Caco-2 (cell line): ENCODE results near the gene TUBB4B. TPM values are rescaled to one million over a fixed set of nuclear protein-coding genes. Genes with fewer than 3 reads are reported as not detected.
A peak's percentile ranks its signal among the peaks of the same experiment; 100 is the strongest.

Experiments used
- BruUV-seq: library from RNA; stranded (reverse); fragments of 400-500 nt; replicated peaks from 2 replicates; lab custom pipeline; 2021; lab: Mats Ljungman, UMichigan
- CTCF ChIA-PET: fragments of 300-600 bp; sonication (Branson Sonifier 250); formaldehyde crosslinking; loops from one replicate; lab custom pipeline; 2022; ENCODE audit warnings: antibody characterized with exemption; lab: Charles Lee
- POLR2A ChIA-PET: fragments of 300-600 bp; sonication (Branson Sonifier 250); formaldehyde crosslinking; loops from one replicate; lab custom pipeline; 2022; ENCODE audit warnings: antibody characterized with exemption; lab: Charles Lee
- DNase-seq, 2 experiments: peaks; one replicate each; pipeline versions ENCODE4 v3.0.0 to v3.0.0-alpha.2; 2020 to 2022
- H3K27me3 ChIP-seq: replicated peaks from 2 replicates; pipeline ENCODE4 v1.6.0; 2011; ENCODE audit warnings: low read length; ENCODE audit not compliant: control insufficient read depth, insufficient read depth
- H3K36me3 ChIP-seq: 2 replicates; pipeline ENCODE4 v1.5.1; 2011; ENCODE audit warnings: low read length; ENCODE audit not compliant: control insufficient read depth, insufficient read depth
- H3K4me1 ChIP-seq: fragments of 250-450 bp; sonication (Bioruptor Pico); 2 replicates; pipeline ENCODE4 v1.5.1; 2020; ENCODE audit warnings: mild to moderate bottlenecking
- H3K4me3 ChIP-seq: 2 replicates; pipeline ENCODE4 v1.5.1; 2011; ENCODE audit warnings: low read depth, mild to moderate bottlenecking, control low read depth, low read length
- H3K9me3 ChIP-seq: fragments of 250-450 bp; sonication (Bioruptor Pico); 2 replicates; pipeline ENCODE4 v1.5.1; 2020; ENCODE audit warnings: mild to moderate bottlenecking, moderate library complexity
- H3K27ac Mint-ChIP-seq: one replicate; pipeline ENCODE4 v1.8.0; 2022; ENCODE audit warnings: mixed read lengths; ENCODE audit not compliant: unreplicated experiment
- H3K27me3 Mint-ChIP-seq: one replicate; pipeline ENCODE4 v1.8.0; 2022; ENCODE audit warnings: mixed read lengths; ENCODE audit not compliant: insufficient read depth, unreplicated experiment
- H3K36me3 Mint-ChIP-seq: one replicate; pipeline ENCODE4 v1.8.0; 2022; ENCODE audit warnings: mild to moderate bottlenecking, mixed read lengths; ENCODE audit not compliant: insufficient read depth, unreplicated experiment
- H3K4me1 Mint-ChIP-seq: one replicate; pipeline ENCODE4 v1.8.0; 2022; ENCODE audit warnings: low read depth, mixed read lengths; ENCODE audit not compliant: unreplicated experiment
- H3K4me3 Mint-ChIP-seq: one replicate; pipeline ENCODE4 v1.8.0; 2022; ENCODE audit warnings: mild to moderate bottlenecking, moderate library complexity, mixed read lengths; ENCODE audit not compliant: unreplicated experiment
- H3K9me3 Mint-ChIP-seq: one replicate; pipeline ENCODE4 v1.8.0; 2022; ENCODE audit warnings: mixed read lengths; ENCODE audit not compliant: unreplicated experiment
- intact Hi-C: fragments of 100-400 bp; cut with micrococcal nuclease; formaldehyde crosslinking; loops from one replicate; pipeline ENCODE4 v1.10.0; 2022; ENCODE audit not compliant: unreplicated experiment
- total RNA-seq: library from RNA; stranded (reverse); gene quantifications from 2 replicates; pipeline ENCODE4 v1.2.3, GENCODE V29; 2022
- TF ChIP-seq, protein P1 (sequence below), 2 experiments: fragments of 200-600 bp in 1 of 2; IDR thresholded peaks; 1 replicate in 1 of 2; 2 replicates in 1 of 2; pipeline versions ENCODE4 v1.5.1 to v1.8.0; 2011 to 2022; ENCODE audit warnings: antibody characterized with exemption in 1 of 2, control low read depth in 1 of 2, inconsistent platforms in 1 of 2, low read depth in 1 of 2, low read length in 1 of 2, mild to moderate bottlenecking in 1 of 2, moderate library complexity in 1 of 2; ENCODE audit not compliant: insufficient read depth in 1 of 2, severe bottlenecking in 1 of 2, unreplicated experiment in 1 of 2

The TUBB4B gene
- total RNA-seq, 1 experiment from 2014 or later = 487 TPM

DNA sequence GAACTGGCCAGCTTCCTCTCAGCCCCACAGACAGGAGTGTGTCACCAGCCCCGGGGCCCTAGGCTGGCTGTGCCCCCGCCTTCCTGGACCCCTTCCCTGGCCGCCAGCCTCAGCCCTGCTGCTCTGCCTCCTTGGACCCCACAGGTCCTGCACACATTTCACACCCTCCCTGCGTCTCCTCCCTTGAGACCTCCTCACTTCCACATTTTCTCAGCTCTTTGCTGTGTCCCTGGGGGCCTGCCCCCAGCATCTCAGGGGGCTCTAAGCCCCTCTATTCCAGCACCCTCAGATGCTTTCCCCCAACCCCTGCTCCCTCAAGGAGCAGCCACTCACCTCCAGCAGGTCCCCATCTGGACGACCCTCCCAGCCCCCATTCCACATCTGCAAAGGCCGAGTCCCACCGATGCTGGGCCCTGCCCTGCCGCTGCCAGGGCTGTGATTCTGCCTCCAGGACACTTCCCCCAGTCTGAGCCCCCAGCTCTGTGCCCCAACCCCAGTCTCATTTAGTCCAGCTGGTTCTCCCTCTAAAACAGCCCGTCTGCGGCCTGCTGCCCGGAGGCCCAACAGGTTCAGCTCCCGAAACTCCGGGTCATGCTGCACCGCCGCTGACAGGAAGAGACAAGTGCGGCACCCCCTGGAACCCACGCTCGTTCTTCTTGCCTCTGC, 6.2 kb upstream of the TUBB4B start:
- Mint-ChIP-seq H3K4me1 (peaks cover 6% of the 10 kb centered on the region), H3K27ac (peak overlapping the region; percentile 21), H3K36me3 (peaks cover 15% of the 10 kb centered on the region), H3K9me3 (no peaks in the 10 kb centered on the region), H3K4me3 (no peak overlapping the region), H3K27me3 (no peaks in the 10 kb centered on the region)
- Histone ChIP-seq H3K4me1 (peaks cover 31% of the 10 kb centered on the region), H3K4me3 (no peak overlapping the region), H3K36me3 (no peaks in the 10 kb centered on the region), H3K27me3 (no peaks in the 10 kb centered on the region), H3K9me3 (no peaks in the 10 kb centered on the region)
- ChIA-PET CTCF (interaction anchor here (1.5 kb wide), 1 partner anchor 46 kb away, joined by 4 read pairs; the partner anchor contains the start of gene SSNA1), POLR2A (no interaction called here)
- TF ChIP-seq, protein P1, sequence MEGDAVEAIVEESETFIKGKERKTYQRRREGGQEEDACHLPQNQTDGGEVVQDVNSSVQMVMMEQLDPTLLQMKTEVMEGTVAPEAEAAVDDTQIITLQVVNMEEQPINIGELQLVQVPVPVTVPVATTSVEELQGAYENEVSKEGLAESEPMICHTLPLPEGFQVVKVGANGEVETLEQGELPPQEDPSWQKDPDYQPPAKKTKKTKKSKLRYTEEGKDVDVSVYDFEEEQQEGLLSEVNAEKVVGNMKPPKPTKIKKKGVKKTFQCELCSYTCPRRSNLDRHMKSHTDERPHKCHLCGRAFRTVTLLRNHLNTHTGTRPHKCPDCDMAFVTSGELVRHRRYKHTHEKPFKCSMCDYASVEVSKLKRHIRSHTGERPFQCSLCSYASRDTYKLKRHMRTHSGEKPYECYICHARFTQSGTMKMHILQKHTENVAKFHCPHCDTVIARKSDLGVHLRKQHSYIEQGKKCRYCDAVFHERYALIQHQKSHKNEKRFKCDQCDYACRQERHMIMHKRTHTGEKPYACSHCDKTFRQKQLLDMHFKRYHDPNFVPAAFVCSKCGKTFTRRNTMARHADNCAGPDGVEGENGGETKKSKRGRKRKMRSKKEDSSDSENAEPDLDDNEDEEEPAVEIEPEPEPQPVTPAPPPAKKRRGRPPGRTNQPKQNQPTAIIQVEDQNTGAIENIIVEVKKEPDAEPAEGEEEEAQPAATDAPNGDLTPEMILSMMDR (IDR thresholded peaks at IDR 0.05; ENCODE audit: insufficient read depth in 1 of 2, low read depth in 1 of 2, low read length in 1 of 2, severe bottlenecking in 1 of 2, unreplicated experiment in 1 of 2) = no peak
- no TSS peak for BruUV-seq
- intact Hi-C loops = loop anchor here (5.0 kb wide), 1 partner anchor 33 kb away; the partner anchor contains the start of gene TPRN
- DNase-seq = no peak

DNA sequence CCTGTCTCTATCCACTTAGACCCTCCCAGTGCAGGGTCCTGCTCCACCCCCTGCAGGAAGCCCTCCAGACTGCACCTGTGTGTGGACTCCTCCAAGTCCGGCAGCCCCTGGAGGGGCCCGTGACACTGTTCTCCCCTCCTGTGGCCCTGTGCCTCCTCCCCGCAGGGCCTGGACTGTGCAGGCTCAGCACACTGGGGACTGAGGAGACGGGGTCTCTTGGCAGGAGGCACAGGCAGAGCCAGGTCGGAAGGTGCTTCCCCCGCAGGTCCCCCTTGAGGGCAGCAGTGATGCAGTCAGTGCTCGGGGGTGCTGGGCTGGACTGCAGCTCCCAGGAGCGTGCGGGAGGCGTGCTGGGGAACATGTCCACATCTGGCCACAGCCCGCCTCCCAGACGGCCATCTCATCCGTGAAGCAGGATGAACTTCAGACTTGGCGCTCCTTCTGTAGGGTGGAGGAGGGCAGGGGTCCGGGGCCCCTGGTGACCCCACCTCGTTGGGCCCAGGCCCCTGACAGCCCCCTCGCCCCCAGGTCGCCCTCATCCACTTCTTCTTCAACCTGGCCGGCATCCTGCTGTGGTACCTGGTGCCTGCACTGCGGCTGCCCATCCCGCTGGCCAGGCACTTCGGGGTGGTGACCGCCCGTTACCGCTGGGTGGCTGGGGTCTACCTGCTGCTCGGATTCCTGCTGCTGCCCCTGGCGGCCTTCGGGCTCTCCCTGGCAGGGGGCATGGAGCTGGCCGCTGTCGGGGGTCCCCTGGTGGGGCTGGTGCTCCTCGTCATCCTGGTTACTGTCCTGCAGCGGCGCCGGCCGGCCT, 5.5 kb upstream of the TUBB4B start:
- Histone ChIP-seq H3K9me3 (no peaks in the 10 kb centered on the region), H3K36me3 (no peaks in the 10 kb centered on the region), H3K4me3 (no peak overlapping the region), H3K27me3 (no peaks in the 10 kb centered on the region), H3K4me1 (peaks cover 24% of the 10 kb centered on the region)
- H3K4me1 Mint-ChIP-seq = peaks cover 6% of the 10 kb centered on the region
- BruUV-seq = no TSS peak
- POLR2A ChIA-PET = interaction anchor here (0.9 to 1.1 kb wide), 3 partner anchors 35 to 189 kb away, joined by 3 to 9 read pairs (median 7); no protein-coding TSS in a partner anchor
- TF ChIP-seq, protein P1 (IDR thresholded peaks at IDR 0.05; ENCODE audit: insufficient read depth in 1 of 2, low read depth in 1 of 2, low read length in 1 of 2, severe bottlenecking in 1 of 2, unreplicated experiment in 1 of 2) = peak in 1 of 2 experiments; percentile 19
- no peaks in the 10 kb centered on the region for H3K9me3 Mint-ChIP-seq
- peaks cover 23% of the 10 kb centered on the region for H3K36me3 Mint-ChIP-seq
- H3K27ac Mint-ChIP-seq = peak overlapping the region; percentile 21
- H3K4me3 Mint-ChIP-seq = no peak overlapping the region
- DNase-seq = no peak
- CTCF ChIA-PET = interaction anchor here (0.6 to 1.5 kb wide), 16 partner anchors 9 to 206 kb away, joined by 3 to 24 read pairs (median 6); partner anchors contain the start of genes ANAPC2, MAN1B1, NELFB and RNF224
- no peaks in the 10 kb centered on the region for H3K27me3 Mint-ChIP-seq
- intact Hi-C loops = loop anchor here (1.0 to 5.0 kb wide), 2 partner anchors 8 to 33 kb away; partner anchors contain the start of genes RNF224 and TPRN
